HepG2 (cell line): Measurements from ENCODE around the gene AIF1.

Source experiments
- AFF4 ChIP-seq: sonication (generic); formaldehyde crosslinking; IDR thresholded peaks from 2 replicates; pipeline ENCODE4 v1.4.0; 2020; ENCODE audit warnings: missing genetic modification reagents
- CEBPB ChIP-seq: IDR thresholded peaks from 2 replicates; pipeline ENCODE4 v1.6.1; 2011; ENCODE audit warnings: low read depth, low read length, improper control_type of control experiment, borderline replicate concordance
- ELK4 ChIP-seq: sonication (generic); formaldehyde crosslinking; IDR thresholded peaks from 2 replicates; pipeline ENCODE4 v1.9.0; 2021; ENCODE audit warnings: missing genetic modification reagents, borderline replicate concordance
- FOXA1 ChIP-seq, 2 experiments: fragments of 450-650 bp in 1 of 2; sonication (generic) in 1 of 2; formaldehyde crosslinking in 1 of 2; IDR thresholded peaks; 2 replicates each; pipeline versions ENCODE4 v1.4.0 to v1.6.1; 2016 to 2020; ENCODE audit warnings: missing genetic modification reagents in 1 of 2
- GFI1 ChIP-seq: sonication (generic); formaldehyde crosslinking; IDR thresholded peaks from 2 replicates; pipeline ENCODE4 v1.5.0; 2020; ENCODE audit warnings: missing genetic modification reagents, mild to moderate bottlenecking, borderline replicate concordance
- RXRA ChIP-seq: sonication (generic); formaldehyde crosslinking; IDR thresholded peaks from 2 replicates; pipeline ENCODE4 v1.5.1; 2020; ENCODE audit warnings: missing genetic modification reagents
- STAT5B ChIP-seq: sonication (generic); formaldehyde crosslinking; IDR thresholded peaks from 2 replicates; pipeline ENCODE4 v1.4.0; 2020; ENCODE audit warnings: missing genetic modification reagents
- ZBTB1 ChIP-seq: sonication (generic); formaldehyde crosslinking; IDR thresholded peaks from 2 replicates; pipeline ENCODE4 v1.4.0; 2020; ENCODE audit warnings: missing genetic modification reagents, borderline replicate concordance
- ZBTB21 ChIP-seq: sonication (generic); formaldehyde crosslinking; IDR thresholded peaks from 2 replicates; pipeline ENCODE4 v1.4.0; 2020; ENCODE audit warnings: missing genetic modification reagents

DNA sequence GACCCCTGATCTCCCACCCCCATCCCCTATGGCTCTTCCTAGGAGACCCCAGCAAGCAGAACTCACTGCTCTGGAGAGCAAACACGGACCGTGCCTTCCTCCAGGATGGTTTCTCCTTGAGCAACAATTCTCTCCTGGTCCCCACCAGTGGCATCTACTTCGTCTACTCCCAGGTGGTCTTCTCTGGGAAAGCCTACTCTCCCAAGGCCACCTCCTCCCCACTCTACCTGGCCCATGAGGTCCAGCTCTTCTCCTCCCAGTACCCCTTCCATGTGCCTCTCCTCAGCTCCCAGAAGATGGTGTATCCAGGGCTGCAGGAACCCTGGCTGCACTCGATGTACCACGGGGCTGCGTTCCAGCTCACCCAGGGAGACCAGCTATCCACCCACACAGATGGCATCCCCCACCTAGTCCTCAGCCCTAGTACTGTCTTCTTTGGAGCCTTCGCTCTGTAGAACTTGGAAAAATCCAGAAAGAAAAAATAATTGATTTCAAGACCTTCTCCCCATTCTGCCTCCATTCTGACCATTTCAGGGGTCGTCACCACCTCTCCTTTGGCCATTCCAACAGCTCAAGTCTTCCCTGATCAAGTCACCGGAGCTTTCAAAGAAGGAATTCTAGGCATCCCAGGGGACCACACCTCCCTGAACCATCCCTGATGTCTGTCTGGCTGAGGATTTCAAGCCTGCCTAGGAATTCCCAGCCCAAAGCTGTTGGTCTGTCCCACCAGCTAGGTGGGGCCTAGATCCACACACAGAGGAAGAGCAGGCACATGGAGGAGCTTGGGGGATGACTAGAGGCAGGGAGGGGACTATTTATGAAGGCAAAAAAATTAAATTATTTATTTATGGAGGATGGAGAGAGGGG, 41.6 kb upstream of the AIF1 start:
- TF ChIP-seq RXRA (no peak), FOXA1 (IDR thresholded peaks at IDR 0.05) (no peak), FOXA1 (CRISPR knock-in tag; IDR thresholded peaks at IDR 0.05) (no peak), ZBTB21 (CRISPR knock-in tag) (no peak), STAT5B (CRISPR knock-in tag) (no peak), CEBPB (no peak), AFF4 (CRISPR knock-in tag) (no peak), ELK4 (CRISPR knock-in tag) (no peak), GFI1 (CRISPR knock-in tag) (no peak), ZBTB1 (CRISPR knock-in tag) (no peak)
